Limb (tissue), 2 donors: ENCODE measurements around the gene CD74.

Experiments used
- DNase-seq, 2 donors: peaks; one replicate each; pipeline ENCODE4 v3.0.0-alpha.2; 2016; ENCODE audit errors: extremely low spot score in 2 of 2

The CD74 gene

GRCh38 chr5:150364004-150364403, 48.7 kb downstream of the CD74 start:
- no peak for DNase-seq

GRCh38 chr5:150363185-150363584, 49.5 kb downstream of the CD74 start:
- no peak for DNase-seq

- no peak for DNase-seq
Observed at GRCh38 chr5:150361301-150361700, 51.4 kb downstream of the CD74 start.

GRCh38 chr5:150358261-150359095, 54.2 kb downstream of the CD74 start:
- DNase-seq: no peak

- peak; percentile 96 to 97 for DNase-seq
Observed at GRCh38 chr5:150357326-150358260, 55.1 kb downstream of the CD74 start, which contains the start of gene TCOF1. TSS of gene TCOF1 (plus strand) at chr5:150357697. CDS start at chr5:150357747, 50 bp downstream.

- DNase-seq: no peak
Observed at GRCh38 chr5:150356575-150357294, 56.0 kb downstream of the CD74 start.

- DNase-seq: no peak
Observed at GRCh38 chr5:150355791-150356190, 56.9 kb downstream of the CD74 start.

- DNase-seq: no peak
Observed at GRCh38 chr5:150353032-150353675, 59.6 kb downstream of the CD74 start.

- DNase-seq: no peak
Observed at GRCh38 chr5:150352244-150353031, 60.3 kb downstream of the CD74 start.
